Upper lobe of left lung (tissue), 4 donors: ENCODE measurements around the gene SLC8B1.

ENCODE experiments used
- EP300 ChIP-seq, 4 donors: sonication (generic); formaldehyde crosslinking; IDR thresholded peaks; one replicate each; pipeline ENCODE4 v1.5.1; 2017; ENCODE audit warnings: antibody characterized with exemption in 4 of 4, control low read depth in 2 of 4
- POLR2A ChIP-seq, 4 donors: fragments of 450-650 bp; IDR thresholded peaks; one replicate each; pipeline ENCODE4 v1.5.1; 2016 to 2017; ENCODE audit warnings: antibody characterized with exemption in 4 of 4, mild to moderate bottlenecking in 2 of 4
- TF ChIP-seq, protein P1 (sequence below), 6 experiments: fragments of 450-650 bp in 4 of 6; fragments of 200-600 bp in 2 of 6; sonication (generic) in 2 of 6; IDR thresholded peaks; one replicate each; pipeline ENCODE4 v1.5.1; 2016 to 2019; ENCODE audit warnings: antibody characterized with exemption in 6 of 6

DNA sequence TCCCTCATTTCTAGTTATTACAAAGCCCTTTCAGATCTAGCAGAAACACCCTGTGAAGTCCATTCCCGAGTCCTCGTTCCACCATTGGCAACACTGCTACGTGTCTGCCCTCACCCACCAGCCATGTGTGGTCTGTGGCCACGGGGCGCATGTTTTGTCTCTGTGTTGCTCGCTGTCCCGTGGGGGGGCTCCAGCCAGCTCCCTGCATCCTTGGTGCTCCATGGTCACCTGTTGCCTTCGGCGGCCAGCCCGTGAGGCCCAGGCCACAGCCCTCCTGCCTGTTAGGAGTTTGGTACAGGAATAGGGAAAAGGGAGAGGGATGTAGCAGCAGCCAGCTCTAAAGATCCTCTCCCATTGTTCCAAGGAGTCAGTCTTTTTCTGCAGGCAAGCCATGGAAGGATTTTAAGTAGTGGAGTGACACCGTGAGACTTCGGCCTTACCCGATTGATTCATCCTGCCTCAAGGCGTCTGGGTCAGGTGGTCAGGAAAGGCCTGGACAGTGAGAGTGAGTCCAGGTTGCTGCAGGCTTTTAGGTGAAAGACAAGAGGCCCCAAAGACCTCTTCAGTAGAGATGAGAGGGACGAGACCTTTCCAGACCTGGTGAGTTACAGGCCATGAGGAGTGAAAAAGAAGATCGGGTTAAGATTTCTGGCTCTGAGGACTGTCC lies 83.4 kb downstream of the SLC8B1 start:
- TF ChIP-seq EP300 (IDR thresholded peaks at IDR 0.05) (no peak), POLR2A (IDR thresholded peaks at IDR 0.05) (no peak)
- TF ChIP-seq, protein P1, sequence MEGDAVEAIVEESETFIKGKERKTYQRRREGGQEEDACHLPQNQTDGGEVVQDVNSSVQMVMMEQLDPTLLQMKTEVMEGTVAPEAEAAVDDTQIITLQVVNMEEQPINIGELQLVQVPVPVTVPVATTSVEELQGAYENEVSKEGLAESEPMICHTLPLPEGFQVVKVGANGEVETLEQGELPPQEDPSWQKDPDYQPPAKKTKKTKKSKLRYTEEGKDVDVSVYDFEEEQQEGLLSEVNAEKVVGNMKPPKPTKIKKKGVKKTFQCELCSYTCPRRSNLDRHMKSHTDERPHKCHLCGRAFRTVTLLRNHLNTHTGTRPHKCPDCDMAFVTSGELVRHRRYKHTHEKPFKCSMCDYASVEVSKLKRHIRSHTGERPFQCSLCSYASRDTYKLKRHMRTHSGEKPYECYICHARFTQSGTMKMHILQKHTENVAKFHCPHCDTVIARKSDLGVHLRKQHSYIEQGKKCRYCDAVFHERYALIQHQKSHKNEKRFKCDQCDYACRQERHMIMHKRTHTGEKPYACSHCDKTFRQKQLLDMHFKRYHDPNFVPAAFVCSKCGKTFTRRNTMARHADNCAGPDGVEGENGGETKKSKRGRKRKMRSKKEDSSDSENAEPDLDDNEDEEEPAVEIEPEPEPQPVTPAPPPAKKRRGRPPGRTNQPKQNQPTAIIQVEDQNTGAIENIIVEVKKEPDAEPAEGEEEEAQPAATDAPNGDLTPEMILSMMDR (IDR thresholded peaks at IDR 0.05): no peak
